HEK293 (cell line): ENCODE data around the gene ZFP91.

Experiments used
- CTCF ChIA-PET: fragments of 350-600 bp; formaldehyde crosslinking; extraction: SDS; loops from one replicate; lab custom pipeline; 2021; ENCODE audit warnings: antibody characterized with exemption; lab: Yijun Ruan, JAX
- POLR2A ChIA-PET: fragments of 300-600 bp; formaldehyde crosslinking; extraction: SDS; loops from one replicate; lab custom pipeline; 2020; ENCODE audit warnings: antibody characterized with exemption, inconsistent platforms; lab: Yijun Ruan, JAX
- H3K27ac ChIP-seq: fragments of 200-500 bp; sonication (Bioruptor generic); 2 replicates; pipeline ENCODE4 v1.5.1; 2014; ENCODE audit warnings: low read depth, low read length, control low read depth, inconsistent platforms; ENCODE audit errors: extremely low read depth
- H3K36me3 ChIP-seq, 2 experiments: fragments of 200-500 bp in 1 of 2; sonication (Bioruptor generic) in 1 of 2; 1 replicate in 1 of 2; 2 replicates in 1 of 2; pipeline ENCODE4 v1.5.1; 2014 to 2017; ENCODE audit warnings: inconsistent platforms in 2 of 2, low read length in 2 of 2; ENCODE audit not compliant: control insufficient read depth in 2 of 2, insufficient read depth in 1 of 2
- H3K4me1 ChIP-seq: fragments of 200-500 bp; sonication (Bioruptor generic); 2 replicates; pipeline ENCODE4 v1.5.1; 2014; ENCODE audit warnings: mild to moderate bottlenecking, low read length, inconsistent platforms; ENCODE audit not compliant: control insufficient read depth, insufficient read depth
- H3K4me3 ChIP-seq: 2 replicates; pipeline ENCODE4 v1.5.1; 2011; ENCODE audit warnings: low read depth, mild to moderate bottlenecking, control low read depth, low read length, moderate library complexity
- H3K9me3 ChIP-seq: fragments of 200-500 bp; sonication (Bioruptor generic); 2 replicates; pipeline ENCODE4 v1.5.1; 2014; ENCODE audit warnings: low read depth, low read length, inconsistent platforms; ENCODE audit not compliant: control insufficient read depth, insufficient read depth
- KLF7 ChIP-seq: fragments of 450-650 bp; formaldehyde crosslinking; IDR thresholded peaks from 2 replicates; pipeline ENCODE4 v1.5.1; 2016; ENCODE audit warnings: missing biosample characterization, missing genetic modification characterization, borderline replicate concordance
- PBX3 ChIP-seq: sonication (generic); formaldehyde crosslinking; IDR thresholded peaks from 2 replicates; pipeline ENCODE4 v1.8.1; 2022; ENCODE audit warnings: mild to moderate bottlenecking, moderate library complexity, missing genetic modification reagents
- TSHZ1 ChIP-seq: fragments of 450-650 bp; formaldehyde crosslinking; IDR thresholded peaks from 2 replicates; pipeline ENCODE4 v1.5.1; 2016; ENCODE audit warnings: missing biosample characterization, missing genetic modification characterization, borderline replicate concordance
- ZBTB44 ChIP-seq: fragments of 450-650 bp; IDR thresholded peaks from 2 replicates; pipeline ENCODE4 v1.5.1; 2018; ENCODE audit warnings: missing biosample characterization, mild to moderate bottlenecking, missing genetic modification characterization
- ZIC2 ChIP-seq: fragments of 450-650 bp; formaldehyde crosslinking; IDR thresholded peaks from 2 replicates; pipeline ENCODE4 v1.5.1; 2016; ENCODE audit warnings: missing biosample characterization, missing genetic modification characterization
- ZNF146 ChIP-seq: fragments of 450-650 bp; formaldehyde crosslinking; IDR thresholded peaks from 2 replicates; pipeline ENCODE4 v1.5.1; 2016; ENCODE audit warnings: missing biosample characterization, missing genetic modification characterization
- ZNF184 ChIP-seq: fragments of 450-650 bp; IDR thresholded peaks from 2 replicates; pipeline ENCODE4 v1.5.1; 2018; ENCODE audit warnings: missing biosample characterization, mild to moderate bottlenecking, missing genetic modification characterization
- ZNF221 ChIP-seq: fragments of 450-650 bp; formaldehyde crosslinking; IDR thresholded peaks from 2 replicates; pipeline ENCODE4 v1.5.1; 2017; ENCODE audit warnings: missing biosample characterization, missing genetic modification characterization, borderline replicate concordance
- ZNF335 ChIP-seq: fragments of 450-650 bp; formaldehyde crosslinking; conservative IDR thresholded peaks from 2 replicates; pipeline ENCODE4 v1.5.1; 2016; ENCODE audit warnings: missing biosample characterization, missing genetic modification characterization
- ZNF510 ChIP-seq: fragments of 450-650 bp; formaldehyde crosslinking; IDR thresholded peaks from 2 replicates; pipeline ENCODE4 v1.5.1; 2018; ENCODE audit warnings: mild to moderate bottlenecking, missing genetic modification characterization, missing biosample characterization; ENCODE audit not compliant: insufficient replicate concordance
- ZNF518A ChIP-seq: fragments of 450-650 bp; formaldehyde crosslinking; conservative IDR thresholded peaks from 2 replicates; pipeline ENCODE4 v1.5.1; 2016; ENCODE audit warnings: low read depth, missing biosample characterization, missing genetic modification characterization
- ZNF530 ChIP-seq: fragments of 450-650 bp; formaldehyde crosslinking; IDR thresholded peaks from 2 replicates; pipeline ENCODE4 v1.5.1; 2016; ENCODE audit warnings: low read depth, missing biosample characterization, missing genetic modification characterization
- ZNF596 ChIP-seq: fragments of 450-650 bp; IDR thresholded peaks from 2 replicates; pipeline ENCODE4 v1.5.0; 2018; ENCODE audit warnings: missing biosample characterization, mild to moderate bottlenecking, missing genetic modification characterization, moderate library complexity
- ZNF610 ChIP-seq: fragments of 450-650 bp; formaldehyde crosslinking; IDR thresholded peaks from 2 replicates; pipeline ENCODE4 v1.5.1; 2016; ENCODE audit warnings: missing biosample characterization, missing genetic modification characterization, borderline replicate concordance
- ZNF792 ChIP-seq: fragments of 450-650 bp; formaldehyde crosslinking; IDR thresholded peaks from 2 replicates; pipeline ENCODE4 v1.5.1; 2016; ENCODE audit warnings: missing biosample characterization, missing genetic modification characterization
- TF ChIP-seq, protein P1 (sequence below): fragments of 450-650 bp; formaldehyde crosslinking; IDR thresholded peaks from 2 replicates; pipeline ENCODE4 v1.5.1; 2016; ENCODE audit warnings: missing biosample characterization, missing genetic modification characterization
- TF ChIP-seq, protein P2 (sequence below): fragments of 450-650 bp; formaldehyde crosslinking; optimal IDR thresholded peaks from 2 replicates; pipeline ENCODE3; 2016; ENCODE audit warnings: missing biosample characterization, mild to moderate bottlenecking, missing genetic modification characterization

Gene ZFP91

GRCh38 chr11:58579192-58580129 lies 598 bp downstream of the ZFP91 start:
- Histone ChIP-seq H3K27ac (peak overlapping the region; percentile 95), H3K4me1 (no peaks in the 10 kb centered on the region), H3K36me3 (peaks cover 0 to 11% of the 10 kb centered on the region in 2 experiments; a peak in 1 of 3 replicates), H3K9me3 (no peaks in the 10 kb centered on the region), H3K4me3 (peak overlapping the region; percentile 94)
- ChIA-PET POLR2A (interaction anchor here (1.5 kb wide), 1 partner anchor 1268 kb away, joined by 3 read pairs; no protein-coding TSS in a partner anchor), CTCF (interaction anchor here (0.7 to 1.4 kb wide), 4 partner anchors 10 to 51 kb away, joined by 3 to 5 read pairs (median 4); no protein-coding TSS in a partner anchor)
- TF ChIP-seq ZBTB44 (no peak), KLF7 (tag by site-specific recombination) (no peak), ZNF518A (tag by site-specific recombination) (0 out of 2 replicates have a peak, but pooled peaks have one; percentile 26), ZNF792 (no peak), ZNF610 (tag by site-specific recombination) (no peak), PBX3 (CRISPR knock-in tag) (no peak), ZNF510 (tag by site-specific recombination) (no peak), ZNF530 (no peak), ZNF146 (tag by site-specific recombination) (no peak), ZNF184 (tag by site-specific recombination) (no peak), ZNF596 (tag by site-specific recombination) (no peak), ZIC2 (tag by site-specific recombination) (peak; percentile 94), ZNF221 (tag by site-specific recombination) (no peak), TSHZ1 (tag by site-specific recombination) (no peak), ZNF335 (tag by site-specific recombination) (peak; percentile 94)
- TF ChIP-seq, protein P1, sequence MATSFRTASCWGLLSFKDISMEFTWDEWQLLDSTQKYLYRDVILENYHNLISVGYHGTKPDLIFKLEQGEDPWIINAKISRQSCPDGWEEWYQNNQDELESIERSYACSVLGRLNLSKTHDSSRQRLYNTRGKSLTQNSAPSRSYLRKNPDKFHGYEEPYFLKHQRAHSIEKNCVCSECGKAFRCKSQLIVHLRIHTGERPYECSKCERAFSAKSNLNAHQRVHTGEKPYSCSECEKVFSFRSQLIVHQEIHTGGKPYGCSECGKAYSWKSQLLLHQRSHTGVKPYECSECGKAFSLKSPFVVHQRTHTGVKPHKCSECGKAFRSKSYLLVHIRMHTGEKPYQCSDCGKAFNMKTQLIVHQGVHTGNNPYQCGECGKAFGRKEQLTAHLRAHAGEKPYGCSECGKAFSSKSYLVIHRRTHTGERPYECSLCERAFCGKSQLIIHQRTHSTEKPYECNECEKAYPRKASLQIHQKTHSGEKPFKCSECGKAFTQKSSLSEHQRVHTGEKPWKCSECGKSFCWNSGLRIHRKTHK, result no peak
- TF ChIP-seq, protein P2, sequence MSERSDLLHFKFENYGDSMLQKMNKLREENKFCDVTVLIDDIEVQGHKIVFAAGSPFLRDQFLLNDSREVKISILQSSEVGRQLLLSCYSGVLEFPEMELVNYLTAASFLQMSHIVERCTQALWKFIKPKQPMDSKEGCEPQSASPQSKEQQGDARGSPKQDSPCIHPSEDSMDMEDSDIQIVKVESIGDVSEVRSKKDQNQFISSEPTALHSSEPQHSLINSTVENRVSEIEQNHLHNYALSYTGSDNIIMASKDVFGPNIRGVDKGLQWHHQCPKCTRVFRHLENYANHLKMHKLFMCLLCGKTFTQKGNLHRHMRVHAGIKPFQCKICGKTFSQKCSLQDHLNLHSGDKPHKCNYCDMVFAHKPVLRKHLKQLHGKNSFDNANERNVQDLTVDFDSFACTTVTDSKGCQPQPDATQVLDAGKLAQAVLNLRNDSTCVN, result peak; percentile 30
